ENCODE results near the gene PHLDA3. TPM values are rescaled to one million over a fixed set of nuclear protein-coding genes. Genes with fewer than 3 reads are reported as not detected.

PHLDA3 gene
- total and polyA plus RNA-seq, 2 donors from 2014 or later = 25.6 to 27.3 TPM

DNA sequence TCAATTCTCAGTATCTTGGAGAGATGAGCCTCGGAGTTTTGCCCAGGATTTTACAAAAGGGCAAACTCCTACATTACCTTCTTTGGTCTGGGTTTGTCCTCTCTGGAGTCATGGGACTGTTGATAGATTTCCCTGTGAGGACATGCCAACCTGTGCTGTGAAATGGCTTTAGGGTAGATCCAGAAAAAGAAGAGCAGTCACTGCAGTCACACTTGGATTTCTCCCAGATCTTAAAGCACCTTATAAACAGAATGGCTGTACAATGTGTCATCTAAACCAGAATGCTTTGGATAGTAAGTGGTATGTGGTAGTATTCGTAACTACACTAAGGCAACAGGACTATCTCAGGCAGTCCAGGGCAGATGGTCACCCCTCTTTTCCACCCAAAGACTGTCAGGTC lies 39.8 kb upstream of the PHLDA3 start:
- H3K9ac ChIP-seq (ENCODE audit: low read length in 3 of 3) = no peak overlapping the region
- H3K4me1 ChIP-seq (ENCODE audit: control insufficient read depth in 2 of 3, insufficient read depth in 2 of 3, low read depth in 1 of 3, low read length in 3 of 3) = peaks cover 16 to 33% (median 24%) of the 10 kb centered on the region in 3 donors
- DNase-seq = no peak
- H3K36me3 ChIP-seq (ENCODE audit: control insufficient read depth in 2 of 3, insufficient read depth in 3 of 3, low read length in 3 of 3) = no peaks in the 10 kb centered on the region
- no peak for FAIRE-seq
- H3K9me3 ChIP-seq (ENCODE audit: control insufficient read depth in 2 of 3, insufficient read depth in 1 of 3, low read length in 3 of 3) = no peaks in the 10 kb centered on the region
- H3K27ac ChIP-seq (ENCODE audit: low read depth in 2 of 2, low read length in 2 of 2) = no peak overlapping the region
- no peak overlapping the region for H3K4me3 ChIP-seq (ENCODE audit: low read length in 3 of 3)
- TF ChIP-seq, protein P1, sequence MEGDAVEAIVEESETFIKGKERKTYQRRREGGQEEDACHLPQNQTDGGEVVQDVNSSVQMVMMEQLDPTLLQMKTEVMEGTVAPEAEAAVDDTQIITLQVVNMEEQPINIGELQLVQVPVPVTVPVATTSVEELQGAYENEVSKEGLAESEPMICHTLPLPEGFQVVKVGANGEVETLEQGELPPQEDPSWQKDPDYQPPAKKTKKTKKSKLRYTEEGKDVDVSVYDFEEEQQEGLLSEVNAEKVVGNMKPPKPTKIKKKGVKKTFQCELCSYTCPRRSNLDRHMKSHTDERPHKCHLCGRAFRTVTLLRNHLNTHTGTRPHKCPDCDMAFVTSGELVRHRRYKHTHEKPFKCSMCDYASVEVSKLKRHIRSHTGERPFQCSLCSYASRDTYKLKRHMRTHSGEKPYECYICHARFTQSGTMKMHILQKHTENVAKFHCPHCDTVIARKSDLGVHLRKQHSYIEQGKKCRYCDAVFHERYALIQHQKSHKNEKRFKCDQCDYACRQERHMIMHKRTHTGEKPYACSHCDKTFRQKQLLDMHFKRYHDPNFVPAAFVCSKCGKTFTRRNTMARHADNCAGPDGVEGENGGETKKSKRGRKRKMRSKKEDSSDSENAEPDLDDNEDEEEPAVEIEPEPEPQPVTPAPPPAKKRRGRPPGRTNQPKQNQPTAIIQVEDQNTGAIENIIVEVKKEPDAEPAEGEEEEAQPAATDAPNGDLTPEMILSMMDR (IDR thresholded peaks at IDR 0.05; ENCODE audit: borderline replicate concordance, extremely low read depth, insufficient read depth) = no peak
- no peaks in the 10 kb centered on the region for H3K27me3 ChIP-seq (ENCODE audit: control insufficient read depth, insufficient read depth, low read length)
- intact Hi-C loops (cut with DNase I) = no loop called here

GRCh38 chr1:201507360-201507675 lies 38.3 kb upstream of the PHLDA3 start:
- Histone ChIP-seq H3K9me3 (ENCODE audit: control insufficient read depth in 2 of 3, insufficient read depth in 1 of 3, low read length in 3 of 3) (no peaks in the 10 kb centered on the region), H3K4me1 (ENCODE audit: control insufficient read depth in 2 of 3, insufficient read depth in 2 of 3, low read depth in 1 of 3, low read length in 3 of 3) (peaks cover 23 to 31% (median 25%) of the 10 kb centered on the region in 3 donors), H3K27me3 (ENCODE audit: control insufficient read depth, insufficient read depth, low read length) (no peaks in the 10 kb centered on the region), H3K27ac (ENCODE audit: low read depth in 2 of 2, low read length in 2 of 2) (peak overlapping the region; percentile 95 to 96), H3K4me3 (ENCODE audit: low read length in 3 of 3) (peak overlapping the region; percentile 27 to 88 (median 38)), H3K9ac (ENCODE audit: low read length in 3 of 3) (peak overlapping the region; percentile 17 to 80 (median 75)), H3K36me3 (ENCODE audit: control insufficient read depth in 2 of 3, insufficient read depth in 3 of 3, low read length in 3 of 3) (no peaks in the 10 kb centered on the region)
- DNase-seq (no peak), FAIRE-seq (no peak)
- intact Hi-C loops (cut with DNase I) = no loop called here
- TF ChIP-seq, protein P1 (IDR thresholded peaks at IDR 0.05; ENCODE audit: borderline replicate concordance, extremely low read depth, insufficient read depth) = no peak

DNA sequence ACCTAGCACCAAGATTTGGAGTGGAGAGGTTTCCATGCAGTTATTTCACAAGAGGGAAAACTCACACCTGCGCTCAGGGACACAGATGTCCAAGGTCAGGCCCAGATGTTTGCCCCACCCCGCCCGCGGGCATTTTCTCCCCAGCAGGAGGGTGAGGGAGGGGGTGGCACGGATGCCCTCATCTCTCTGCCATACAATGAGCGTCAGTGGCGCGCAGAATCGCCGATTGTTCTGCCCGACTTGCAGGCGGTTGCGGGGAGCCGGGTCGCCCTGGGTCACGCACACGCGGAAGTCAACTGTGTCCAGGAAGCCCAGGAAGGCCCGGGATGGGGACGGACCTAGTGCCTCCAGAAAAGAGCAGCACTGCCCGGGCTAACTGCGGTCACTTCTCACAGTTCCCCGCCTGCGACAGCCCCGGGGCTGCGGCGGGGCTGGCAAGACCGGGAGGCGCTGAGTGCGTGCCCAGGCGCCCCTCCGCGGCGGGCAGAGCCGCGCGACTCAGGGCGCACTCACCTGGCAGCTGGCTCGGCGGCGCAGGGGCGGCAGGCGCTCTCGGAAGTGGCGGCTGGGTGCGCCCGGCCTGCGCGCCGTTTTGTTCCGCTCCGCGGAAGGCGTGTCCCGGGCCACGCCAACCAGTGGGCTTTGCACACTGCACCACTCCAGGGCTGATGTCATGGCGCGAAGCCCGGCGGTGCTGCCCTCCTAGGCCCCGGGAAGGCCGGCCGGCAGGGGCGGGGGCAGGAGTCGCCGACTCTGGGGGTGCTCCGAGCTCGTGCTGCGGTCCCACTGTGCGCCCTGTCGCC lies 37.8 kb upstream of the PHLDA3 start, which contains the start of gene CSRP1:
TSS of gene CSRP1 (minus strand) at position 567 of the 803 bp plus-strand sequence. CDS start 10,820 bp downstream, outside the sequence.
- DNase-seq (peak; percentile 81 to 97 (median 90)), FAIRE-seq (no peak)
- Histone ChIP-seq H3K9me3 (ENCODE audit: control insufficient read depth in 2 of 3, insufficient read depth in 1 of 3, low read length in 3 of 3) (no peaks in the 10 kb centered on the region), H3K9ac (ENCODE audit: low read length in 3 of 3) (peak within 1 kb of the TSS; percentile 47 to 93 (median 80)), H3K36me3 (ENCODE audit: control insufficient read depth in 2 of 3, insufficient read depth in 3 of 3, low read length in 3 of 3) (no peaks in the 10 kb centered on the region), H3K4me3 (ENCODE audit: low read length in 3 of 3) (peak within 1 kb of the TSS; percentile 56 to 88 (median 81)), H3K27me3 (ENCODE audit: control insufficient read depth, insufficient read depth, low read length) (no peaks in the 10 kb centered on the region), H3K4me1 (ENCODE audit: control insufficient read depth in 2 of 3, insufficient read depth in 2 of 3, low read depth in 1 of 3, low read length in 3 of 3) (peaks cover 23 to 29% (median 23%) of the 10 kb centered on the region in 3 donors), H3K27ac (ENCODE audit: low read depth in 2 of 2, low read length in 2 of 2) (peak within 1 kb of the TSS; percentile 95 to 96)
- TF ChIP-seq, protein P1 (IDR thresholded peaks at IDR 0.05; ENCODE audit: borderline replicate concordance, extremely low read depth, insufficient read depth) = peak; percentile 12
- intact Hi-C loops (cut with DNase I) = no loop called here
